CD14-positive monocyte (primary cell): ENCODE data around the gene EIPR1. TPM values are rescaled to one million over a fixed set of nuclear protein-coding genes. Genes with fewer than 3 reads are reported as not detected.
A peak's percentile ranks its signal among the peaks of the same experiment; 100 is the strongest.

Source experiments
- DNase-seq, 3 donors: peaks; one replicate each; pipeline ENCODE4 v3.0.0-alpha.2; 2011 to 2022
- H2AFZ ChIP-seq: 2 replicates; pipeline ENCODE4 v1.6.0; 2012; ENCODE audit warnings: mild to moderate bottlenecking, low read depth, low read length, inconsistent platforms; ENCODE audit not compliant: insufficient read depth, poor library complexity, severe bottlenecking
- H3K27ac ChIP-seq, 2 donors: 1 replicate in 1 of 2; 2 replicates in 1 of 2; pipeline ENCODE4 v1.5.1; 2012 to 2013; ENCODE audit warnings: low read length in 2 of 2, control low read depth in 1 of 2, inconsistent platforms in 1 of 2, low read depth in 1 of 2, mild to moderate bottlenecking in 1 of 2
- H3K27me3 ChIP-seq, 2 donors: one replicate each; pipeline versions ENCODE4 v1.6.0 to v1.6.1; 2011 to 2013; ENCODE audit warnings: low read length in 2 of 2; ENCODE audit not compliant: control insufficient read depth in 2 of 2, insufficient read depth in 2 of 2
- H3K36me3 ChIP-seq, 2 donors: replicated peaks in 1 of 2; 1 replicate in 1 of 2; 2 replicates in 1 of 2; pipeline versions ENCODE4 v1.5.1 to v1.6.1; 2012 to 2013; ENCODE audit warnings: low read length in 2 of 2, control low read depth in 1 of 2, inconsistent platforms in 1 of 2, mild to moderate bottlenecking in 1 of 2; ENCODE audit not compliant: insufficient read depth in 2 of 2, control insufficient read depth in 1 of 2
- H3K4me1 ChIP-seq, 2 donors: 1 replicate in 1 of 2; 2 replicates in 1 of 2; pipeline versions ENCODE4 v1.5.1 to v1.6.1; 2012 to 2013; ENCODE audit warnings: low read length in 2 of 2, control low read depth in 1 of 2, inconsistent platforms in 1 of 2, mild to moderate bottlenecking in 1 of 2, moderate library complexity in 1 of 2; ENCODE audit not compliant: insufficient read depth in 2 of 2, control insufficient read depth in 1 of 2
- H3K4me2 ChIP-seq: replicated peaks from 2 replicates; pipeline ENCODE3; 2012; ENCODE audit warnings: low read length, moderate library complexity, mild to moderate bottlenecking; ENCODE audit not compliant: poor library complexity, severe bottlenecking; ENCODE audit errors: extremely low read depth
- H3K4me3 ChIP-seq, 3 experiments: fragments of 200-600 bp in 1 of 3; sonication (generic) in 1 of 3; replicated peaks in 1 of 3; 1 replicate in 2 of 3; 2 replicates in 1 of 3; pipeline ENCODE4 v1.5.1; 2011 to 2013; ENCODE audit warnings: low read length in 3 of 3, mild to moderate bottlenecking in 3 of 3, control low read depth in 2 of 3, low read depth in 2 of 3, inconsistent platforms in 1 of 3, moderate library complexity in 1 of 3
- H3K79me2 ChIP-seq: 2 replicates; pipeline ENCODE4 v1.6.0; 2012; ENCODE audit warnings: mild to moderate bottlenecking, control low read depth, inconsistent platforms, low read length, moderate library complexity; ENCODE audit not compliant: insufficient read depth
- H3K9ac ChIP-seq: 2 replicates; pipeline ENCODE4 v1.6.0; 2017; ENCODE audit warnings: low read length, mild to moderate bottlenecking; ENCODE audit not compliant: insufficient read depth, poor library complexity, severe bottlenecking
- H3K9me3 ChIP-seq, 2 donors: replicated peaks in 1 of 2; 1 replicate in 1 of 2; 2 replicates in 1 of 2; pipeline versions ENCODE4 v1.5.1 to v1.6.1; 2012 to 2013; ENCODE audit warnings: low read length in 2 of 2, control low read depth in 1 of 2; ENCODE audit not compliant: control insufficient read depth in 1 of 2, insufficient read depth in 1 of 2
- H4K20me1 ChIP-seq: 2 replicates; pipeline ENCODE4 v1.6.0; 2012; ENCODE audit warnings: mild to moderate bottlenecking, low read length, control low read depth, moderate library complexity; ENCODE audit not compliant: insufficient read depth
- H3K27ac Mint-ChIP-seq, 7 donors: one replicate each; pipeline ENCODE4 v1.8.0; 2020; ENCODE audit warnings: mild to moderate bottlenecking in 7 of 7, mixed read lengths in 7 of 7, moderate library complexity in 6 of 7, inconsistent platforms in 2 of 7
- H3K27me3 Mint-ChIP-seq, 3 donors: one replicate each; pipeline ENCODE4 v1.8.0; 2021 to 2022; ENCODE audit warnings: low read depth in 3 of 3, mild to moderate bottlenecking in 3 of 3, mixed read lengths in 3 of 3, moderate library complexity in 3 of 3, inconsistent platforms in 1 of 3
- H3K36me3 Mint-ChIP-seq, 2 donors: one replicate each; pipeline ENCODE4 v1.8.0; 2020; ENCODE audit warnings: mixed read lengths in 2 of 2, inconsistent platforms in 1 of 2, mild to moderate bottlenecking in 1 of 2
- H3K4me1 Mint-ChIP-seq: one replicate; pipeline ENCODE4 v1.8.0; 2020; ENCODE audit warnings: mild to moderate bottlenecking, mixed read lengths
- H3K4me3 Mint-ChIP-seq, 2 donors: one replicate each; pipeline ENCODE4 v1.8.0; 2020; ENCODE audit warnings: mild to moderate bottlenecking in 2 of 2, mixed read lengths in 2 of 2, moderate library complexity in 1 of 2
- H3K9me3 Mint-ChIP-seq, 7 donors: one replicate each; pipeline ENCODE4 v1.8.0; 2020 to 2022; ENCODE audit warnings: mixed read lengths in 7 of 7, mild to moderate bottlenecking in 6 of 7, moderate library complexity in 6 of 7, inconsistent platforms in 2 of 7
- CTCF ChIP-seq: fragments of 200-600 bp; IDR thresholded peaks from one replicate; pipeline ENCODE4 v1.8.0; 2022; ENCODE audit warnings: antibody characterized with exemption, mild to moderate bottlenecking
- WGBS: methylation state at CpG from one replicate; pipeline ENCODE4 v1.1.5; 2013; ENCODE audit warnings: missing lambda C conversion rate; ENCODE audit not compliant: insufficient coverage; 5-methylcytosine and 5-hydroxymethylcytosine counted together
- intact Hi-C, 2 donors: fragments of 100-400 bp; cut with micrococcal nuclease; formaldehyde crosslinking; loops; one replicate each; pipeline versions ENCODE4 v1.15.0 to v1.15.1; 2023
- polyA plus RNA-seq, 3 donors: library from polyadenylated mRNA; depleted of rRNA in 1 of 3; unstranded in 2 of 3; stranded (reverse) in 1 of 3; fragments of 300-500 nt in 2 of 3; fragments of >200 nt in 1 of 3; fragmentation: Illumina TruSeq in 2 of 3; gene quantifications; 1 replicate in 2 of 3; 2 replicates in 1 of 3; pipeline ENCODE4 v1.2.3, GENCODE V29; 2012 to 2021

Gene EIPR1
- polyA plus RNA-seq, 3 donors = 19.0 to 22.4 (median 20.8) TPM

GRCh38 chr2:3317277-3317685, 60.3 kb downstream of the EIPR1 start:
- Mint-ChIP-seq H3K27me3 (no peaks in the 10 kb centered on the region), H3K4me1 (no peaks in the 10 kb centered on the region), H3K4me3 (no peak overlapping the region), H3K9me3 (peaks cover 0 to 4% (median 0%) of the 10 kb centered on the region in 7 donors), H3K27ac (no peak overlapping the region), H3K36me3 (peaks cover 26 to 38% of the 10 kb centered on the region in 2 donors)
- no peak for DNase-seq
- H3K36me3 ChIP-seq = peaks cover 0 to 29% of the 10 kb centered on the region in 2 donors
- no peaks in the 10 kb centered on the region for H3K4me1 ChIP-seq
- H2AFZ ChIP-seq = no peak overlapping the region
- no peak overlapping the region for H3K27ac ChIP-seq
- peaks cover 8% of the 10 kb centered on the region for H4K20me1 ChIP-seq
- no peaks in the 10 kb centered on the region for H3K9me3 ChIP-seq
- no peak overlapping the region for H3K9ac ChIP-seq
- WGBS = 97% methylated on average over 20 of the region's 21 CpGs
- H3K4me2 ChIP-seq = no peak overlapping the region
- H3K79me2 ChIP-seq = peaks cover 4% of the 10 kb centered on the region
- no peak overlapping the region for H3K4me3 ChIP-seq
- H3K27me3 ChIP-seq = no peaks in the 10 kb centered on the region
- intact Hi-C loops = no loop called here
- no peak for TF ChIP-seq CTCF

GRCh38 chr2:3316456-3317276, 61.0 kb downstream of the EIPR1 start:
- H3K4me3 Mint-ChIP-seq = no peak overlapping the region
- no peak overlapping the region for H3K4me2 ChIP-seq
- H3K4me3 ChIP-seq = no peak overlapping the region
- no peaks in the 10 kb centered on the region for H3K27me3 Mint-ChIP-seq
- no peaks in the 10 kb centered on the region for H3K9me3 ChIP-seq
- no peaks in the 10 kb centered on the region for H3K4me1 Mint-ChIP-seq
- 88% methylated on average over 11 of the region's 11 CpGs for WGBS
- peaks cover 4% of the 10 kb centered on the region for H3K79me2 ChIP-seq
- H4K20me1 ChIP-seq = peaks cover 8% of the 10 kb centered on the region
- H3K9ac ChIP-seq = no peak overlapping the region
- H3K36me3 ChIP-seq = peaks cover 0 to 23% of the 10 kb centered on the region in 2 donors
- H3K4me1 ChIP-seq = no peaks in the 10 kb centered on the region
- H3K27ac Mint-ChIP-seq = peak overlapping the region in 5 of 7 donors; percentile 7 to 71 (median 39)
- H3K36me3 Mint-ChIP-seq = peaks cover 20 to 32% of the 10 kb centered on the region in 2 donors
- no peak overlapping the region for H3K27ac ChIP-seq
- no peak overlapping the region for H2AFZ ChIP-seq
- no peak for DNase-seq
- H3K27me3 ChIP-seq = no peaks in the 10 kb centered on the region
- intact Hi-C loops = no loop called here
- no peak for TF ChIP-seq CTCF
- H3K9me3 Mint-ChIP-seq = peaks cover 0 to 4% (median 0%) of the 10 kb centered on the region in 7 donors
